ENCODE measurements around the gene ANXA5.

ANXA5 gene

GRCh38 chr4:121684016-121684415, 12.8 kb downstream of the ANXA5 start:
- DNase-seq (ENCODE audit: low read depth, low spot score): no peak
- H3K4me3 ChIP-seq (ENCODE audit: low read depth, low read length): no peak overlapping the region
- CTCF ChIA-PET: interaction anchor here (1.1 to 2.8 kb wide), 3 partner anchors 9 to 53 kb away, joined by 3 to 7 read pairs (median 4); no protein-coding TSS in a partner anchor
- TF ChIP-seq, protein P1, sequence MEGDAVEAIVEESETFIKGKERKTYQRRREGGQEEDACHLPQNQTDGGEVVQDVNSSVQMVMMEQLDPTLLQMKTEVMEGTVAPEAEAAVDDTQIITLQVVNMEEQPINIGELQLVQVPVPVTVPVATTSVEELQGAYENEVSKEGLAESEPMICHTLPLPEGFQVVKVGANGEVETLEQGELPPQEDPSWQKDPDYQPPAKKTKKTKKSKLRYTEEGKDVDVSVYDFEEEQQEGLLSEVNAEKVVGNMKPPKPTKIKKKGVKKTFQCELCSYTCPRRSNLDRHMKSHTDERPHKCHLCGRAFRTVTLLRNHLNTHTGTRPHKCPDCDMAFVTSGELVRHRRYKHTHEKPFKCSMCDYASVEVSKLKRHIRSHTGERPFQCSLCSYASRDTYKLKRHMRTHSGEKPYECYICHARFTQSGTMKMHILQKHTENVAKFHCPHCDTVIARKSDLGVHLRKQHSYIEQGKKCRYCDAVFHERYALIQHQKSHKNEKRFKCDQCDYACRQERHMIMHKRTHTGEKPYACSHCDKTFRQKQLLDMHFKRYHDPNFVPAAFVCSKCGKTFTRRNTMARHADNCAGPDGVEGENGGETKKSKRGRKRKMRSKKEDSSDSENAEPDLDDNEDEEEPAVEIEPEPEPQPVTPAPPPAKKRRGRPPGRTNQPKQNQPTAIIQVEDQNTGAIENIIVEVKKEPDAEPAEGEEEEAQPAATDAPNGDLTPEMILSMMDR (IDR thresholded peaks at IDR 0.05; ENCODE audit: insufficient read depth, low read length, missing control alignments): no peak
- POLR2A ChIA-PET: interaction anchor here (1.6 kb wide), 1 partner anchor 16 kb away, joined by 6 read pairs; no protein-coding TSS in a partner anchor

- TF ChIP-seq, protein P1 (IDR thresholded peaks at IDR 0.05; ENCODE audit: insufficient read depth, low read length, missing control alignments): no peak
- ChIA-PET CTCF (interaction anchor here (1.0 to 3.2 kb wide), 4 partner anchors 11 to 28 kb away, joined by 4 to 18 read pairs (median 4); no protein-coding TSS in a partner anchor), POLR2A (interaction anchor here (1.7 to 1.9 kb wide), 2 partner anchors 12 to 16 kb away, joined by 4 to 8 read pairs; partner anchors contain the start of gene ANXA5)
- DNase-seq (ENCODE audit: low read depth, low spot score): no peak
- no peak overlapping the region for H3K4me3 ChIP-seq (ENCODE audit: low read depth, low read length)
Observed at GRCh38 chr4:121680571-121680970, 16.2 kb downstream of the ANXA5 start.

- DNase-seq (ENCODE audit: low read depth, low spot score): no peak
- H3K4me3 ChIP-seq (ENCODE audit: low read depth, low read length): no peak overlapping the region
- CTCF ChIA-PET: interaction anchor here (3.2 kb wide), 1 partner anchor 10 kb away, joined by 18 read pairs; no protein-coding TSS in a partner anchor
- TF ChIP-seq, protein P1 (IDR thresholded peaks at IDR 0.05; ENCODE audit: insufficient read depth, low read length, missing control alignments): no peak
- POLR2A ChIA-PET: interaction anchor here (1.9 kb wide), 1 partner anchor 17 kb away, joined by 8 read pairs; the partner anchor contains the start of gene ANXA5
Observed at GRCh38 chr4:121679951-121680350, 16.8 kb downstream of the ANXA5 start.

- POLR2A ChIA-PET: no interaction called here
- TF ChIP-seq, protein P1 (IDR thresholded peaks at IDR 0.05; ENCODE audit: insufficient read depth, low read length, missing control alignments): no peak
- CTCF ChIA-PET: interaction anchor here (3.4 kb wide), 1 partner anchor 8 kb away, joined by 16 read pairs; no protein-coding TSS in a partner anchor
- H3K4me3 ChIP-seq (ENCODE audit: low read depth, low read length): no peak overlapping the region
- DNase-seq (ENCODE audit: low read depth, low spot score): no peak
Observed at GRCh38 chr4:121679267-121679666, 17.5 kb downstream of the ANXA5 start.

DNA sequence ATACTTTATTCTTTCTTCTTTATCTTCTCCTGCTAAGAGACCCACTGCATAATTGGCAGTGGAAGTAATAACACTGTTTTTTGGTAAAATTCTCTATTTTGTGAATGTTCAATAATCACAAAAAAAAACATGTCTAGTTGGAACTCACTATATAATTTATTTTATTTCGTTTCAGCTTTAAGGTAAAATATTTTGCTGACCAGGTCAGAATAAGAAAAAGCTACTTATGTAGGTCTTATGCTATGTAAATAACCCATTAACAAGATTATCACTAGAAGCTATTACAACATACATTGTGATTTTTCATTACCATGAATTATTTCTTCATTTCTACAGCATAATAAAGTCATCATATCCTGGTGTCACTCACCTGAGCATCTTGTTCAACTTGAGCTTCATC, 19.3 kb downstream of the ANXA5 start:
- TF ChIP-seq, protein P1 (IDR thresholded peaks at IDR 0.05; ENCODE audit: insufficient read depth, low read length, missing control alignments): no peak
- DNase-seq (ENCODE audit: low read depth, low spot score): no peak
- POLR2A ChIA-PET: interaction anchor here (0.7 to 1.4 kb wide), 2 partner anchors 8 to 19 kb away, joined by 3 read pairs; no protein-coding TSS in a partner anchor
- no peak overlapping the region for H3K4me3 ChIP-seq (ENCODE audit: low read depth, low read length)
- CTCF ChIA-PET: interaction anchor here (1.0 to 3.4 kb wide), 4 partner anchors 9 to 59 kb away, joined by 4 to 16 read pairs (median 8); partner anchors contain the start of gene ANXA5

DNA sequence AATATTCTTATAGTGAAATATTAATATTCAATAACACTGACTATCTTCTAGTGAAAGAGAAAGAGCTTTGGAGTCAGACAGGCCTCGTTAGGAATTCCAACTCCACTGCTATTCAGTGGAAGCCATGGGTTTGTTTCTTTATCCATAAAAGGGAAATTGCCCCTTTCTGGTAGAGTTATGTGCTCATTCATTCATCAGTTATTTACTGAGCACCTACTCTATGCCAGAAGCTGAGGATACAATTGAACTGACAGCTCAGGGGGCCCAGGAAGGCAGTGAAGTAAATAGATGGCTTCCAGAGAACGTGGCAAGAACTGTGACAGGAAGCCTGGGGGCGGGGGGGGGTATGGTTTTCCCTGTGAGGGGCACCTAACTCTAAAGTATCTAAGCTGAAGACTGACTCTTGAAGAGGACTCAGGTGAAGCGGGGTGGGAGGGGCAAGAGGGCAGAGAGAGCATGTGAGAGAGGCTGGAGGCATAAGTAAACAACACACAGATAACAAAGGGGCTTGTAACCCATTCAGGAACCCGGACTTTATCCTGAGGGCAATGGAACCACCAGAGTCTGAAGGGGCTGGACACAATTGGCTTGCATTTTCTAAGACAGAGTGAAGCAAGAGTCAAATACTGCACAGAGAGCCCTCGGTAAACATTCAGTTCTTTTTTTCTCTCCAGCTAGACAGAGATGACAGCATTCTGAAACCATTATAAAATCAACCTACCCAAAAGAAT, 20.3 kb downstream of the ANXA5 start:
- ChIA-PET POLR2A (interaction anchor here (1.4 kb wide), 1 partner anchor 20 kb away, joined by 3 read pairs; no protein-coding TSS in a partner anchor), CTCF (interaction anchor here (1.2 to 3.4 kb wide), 6 partner anchors 8 to 60 kb away, joined by 3 to 16 read pairs (median 6); no protein-coding TSS in a partner anchor)
- DNase-seq (ENCODE audit: low read depth, low spot score): no peak
- TF ChIP-seq, protein P1 (IDR thresholded peaks at IDR 0.05; ENCODE audit: insufficient read depth, low read length, missing control alignments): no peak
- no peak overlapping the region for H3K4me3 ChIP-seq (ENCODE audit: low read depth, low read length)
